GM12891 (cell line): ENCODE measurements around the gene KIFC3.

ENCODE experiments used
- POLR2A ChIP-seq: IDR thresholded peaks from 2 replicates; pipeline ENCODE4 v1.6.1; 2011; ENCODE audit warnings: low read depth, low read length, control low read depth
- POLR2AphosphoS5 ChIP-seq: IDR thresholded peaks from 2 replicates; pipeline ENCODE4 v1.6.1; 2011; ENCODE audit warnings: low read depth, low read length, control low read depth
- SPI1 ChIP-seq: IDR thresholded peaks from 2 replicates; pipeline ENCODE4 v1.6.1; 2011; ENCODE audit warnings: low read depth, low read length, control low read depth
- TAF1 ChIP-seq: IDR thresholded peaks from 2 replicates; pipeline ENCODE4 v1.6.1; 2011; ENCODE audit warnings: low read depth, low read length, control low read depth

DNA sequence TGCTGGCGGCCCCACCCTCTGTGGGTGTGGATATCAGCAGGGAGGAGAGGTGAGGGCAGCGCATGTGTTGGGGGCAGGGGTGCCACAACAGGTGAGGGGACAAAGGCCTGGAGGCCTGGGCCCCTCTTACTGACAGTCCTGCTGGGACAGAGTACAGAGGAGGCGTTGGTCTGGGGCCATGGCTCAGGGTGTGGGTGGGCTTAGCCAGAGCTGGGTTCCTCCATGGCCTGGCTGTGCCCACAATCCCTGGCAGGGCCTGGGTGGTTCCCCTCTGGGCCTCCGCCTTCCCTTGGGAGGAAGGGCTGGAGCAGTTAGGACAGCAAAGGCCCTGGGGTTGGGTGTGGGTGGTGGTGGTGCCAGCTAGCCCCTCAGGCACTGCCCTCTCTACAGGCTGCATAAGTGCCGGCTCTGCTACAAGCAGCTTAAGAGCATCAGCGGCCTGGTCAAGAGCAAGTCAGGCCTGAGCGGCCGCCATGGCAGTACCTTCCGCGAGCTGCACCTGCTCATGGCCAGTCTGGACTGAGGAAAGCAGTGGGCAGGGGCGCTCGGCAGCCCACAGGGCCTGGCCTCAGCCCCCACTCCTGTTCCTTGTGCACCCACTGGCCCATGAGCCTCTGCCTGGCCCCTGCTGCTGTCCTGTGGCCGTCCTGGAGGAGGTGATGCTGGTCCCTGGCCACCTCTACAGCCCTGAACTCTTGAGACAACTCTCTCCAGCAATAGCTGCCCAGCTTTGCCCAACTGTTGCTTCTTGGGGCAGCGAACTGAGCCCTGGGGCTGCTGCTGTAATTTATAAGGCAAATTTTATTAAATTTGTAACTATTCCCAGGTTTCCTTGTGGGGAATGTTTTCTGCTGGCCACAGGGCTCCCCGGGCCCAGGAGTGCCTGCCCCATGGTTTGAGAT is 45.6 kb downstream of the KIFC3 start:
- no peak for TF ChIP-seq POLR2AphosphoS5
- TF ChIP-seq POLR2A: no peak
- TF ChIP-seq TAF1: no peak
- no peak for TF ChIP-seq SPI1
